NB4 (cell line): Measurements from ENCODE around the gene ACACA.

Experiments
- MYC ChIP-seq: IDR thresholded peaks from 2 replicates; pipeline ENCODE4 v1.6.1; 2011; ENCODE audit warnings: low read depth, low read length
- POLR2A ChIP-seq: IDR thresholded peaks from 2 replicates; pipeline ENCODE4 v1.6.1; 2011; ENCODE audit warnings: mild to moderate bottlenecking; ENCODE audit not compliant: insufficient read length; ENCODE audit errors: extremely low read depth
- TF ChIP-seq, protein P1 (sequence below): IDR thresholded peaks from one replicate; pipeline ENCODE4 v1.5.1; 2012; ENCODE audit warnings: low read depth, low read length
- TF ChIP-seq, protein P2 (sequence below): IDR thresholded peaks from 2 replicates; pipeline ENCODE4 v1.6.1; 2011; ENCODE audit warnings: low read depth, low read length

- TF ChIP-seq, protein P1, sequence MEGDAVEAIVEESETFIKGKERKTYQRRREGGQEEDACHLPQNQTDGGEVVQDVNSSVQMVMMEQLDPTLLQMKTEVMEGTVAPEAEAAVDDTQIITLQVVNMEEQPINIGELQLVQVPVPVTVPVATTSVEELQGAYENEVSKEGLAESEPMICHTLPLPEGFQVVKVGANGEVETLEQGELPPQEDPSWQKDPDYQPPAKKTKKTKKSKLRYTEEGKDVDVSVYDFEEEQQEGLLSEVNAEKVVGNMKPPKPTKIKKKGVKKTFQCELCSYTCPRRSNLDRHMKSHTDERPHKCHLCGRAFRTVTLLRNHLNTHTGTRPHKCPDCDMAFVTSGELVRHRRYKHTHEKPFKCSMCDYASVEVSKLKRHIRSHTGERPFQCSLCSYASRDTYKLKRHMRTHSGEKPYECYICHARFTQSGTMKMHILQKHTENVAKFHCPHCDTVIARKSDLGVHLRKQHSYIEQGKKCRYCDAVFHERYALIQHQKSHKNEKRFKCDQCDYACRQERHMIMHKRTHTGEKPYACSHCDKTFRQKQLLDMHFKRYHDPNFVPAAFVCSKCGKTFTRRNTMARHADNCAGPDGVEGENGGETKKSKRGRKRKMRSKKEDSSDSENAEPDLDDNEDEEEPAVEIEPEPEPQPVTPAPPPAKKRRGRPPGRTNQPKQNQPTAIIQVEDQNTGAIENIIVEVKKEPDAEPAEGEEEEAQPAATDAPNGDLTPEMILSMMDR = no peak
- no peak for TF ChIP-seq POLR2A
- TF ChIP-seq, protein P2, sequence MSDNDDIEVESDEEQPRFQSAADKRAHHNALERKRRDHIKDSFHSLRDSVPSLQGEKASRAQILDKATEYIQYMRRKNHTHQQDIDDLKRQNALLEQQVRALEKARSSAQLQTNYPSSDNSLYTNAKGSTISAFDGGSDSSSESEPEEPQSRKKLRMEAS = no peak
- no peak for TF ChIP-seq MYC
These were observed 312.2 kb downstream of the ACACA start for GRCh38 chr17:37094391-37094790.
